GM12892 (cell line): ENCODE results near the gene SMYD3.

Experiments
- DNase-seq: peaks from one replicate; pipeline ENCODE4 v3.0.0; 2011; ENCODE audit not compliant: insufficient read length
- FAIRE-seq: peaks from 2 replicates; lab custom pipeline; 2011; peaks lifted over from hg19 to GRCh38; lab: Jason Lieb, UNC
- POLR2A ChIP-seq: IDR thresholded peaks from 2 replicates; pipeline ENCODE4 v1.6.1; 2011; ENCODE audit warnings: low read depth, low read length, control low read depth
- POLR2AphosphoS5 ChIP-seq: IDR thresholded peaks from 2 replicates; pipeline ENCODE4 v1.6.1; 2011; ENCODE audit warnings: low read depth, low read length, control low read depth
- TAF1 ChIP-seq: IDR thresholded peaks from 2 replicates; pipeline ENCODE4 v1.6.1; 2011; ENCODE audit warnings: low read depth, mild to moderate bottlenecking, control low read depth, low read length, borderline replicate concordance

Gene SMYD3

DNA sequence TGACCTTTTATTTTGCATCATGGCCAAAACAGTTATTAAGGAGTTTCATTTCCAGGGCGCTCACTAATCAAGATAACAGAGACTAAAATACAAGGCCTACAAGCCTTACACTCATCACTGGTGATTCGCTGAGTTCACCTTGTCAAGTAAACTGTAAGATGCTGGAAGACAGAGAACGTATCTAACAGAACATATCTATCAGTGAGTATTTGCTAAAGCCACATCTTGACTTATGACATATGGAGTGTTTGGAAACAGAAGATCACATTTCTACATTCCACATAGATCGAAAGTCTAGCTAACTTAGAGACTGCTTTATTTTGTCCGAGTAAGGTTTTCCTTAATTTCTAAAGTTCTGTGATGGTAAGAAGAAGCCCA is 506.5 kb downstream of the SMYD3 start:
- FAIRE-seq, result no peak
- TF ChIP-seq POLR2AphosphoS5 (no peak), POLR2A (no peak), TAF1 (no peak)
- DNase-seq, result no peak

DNA sequence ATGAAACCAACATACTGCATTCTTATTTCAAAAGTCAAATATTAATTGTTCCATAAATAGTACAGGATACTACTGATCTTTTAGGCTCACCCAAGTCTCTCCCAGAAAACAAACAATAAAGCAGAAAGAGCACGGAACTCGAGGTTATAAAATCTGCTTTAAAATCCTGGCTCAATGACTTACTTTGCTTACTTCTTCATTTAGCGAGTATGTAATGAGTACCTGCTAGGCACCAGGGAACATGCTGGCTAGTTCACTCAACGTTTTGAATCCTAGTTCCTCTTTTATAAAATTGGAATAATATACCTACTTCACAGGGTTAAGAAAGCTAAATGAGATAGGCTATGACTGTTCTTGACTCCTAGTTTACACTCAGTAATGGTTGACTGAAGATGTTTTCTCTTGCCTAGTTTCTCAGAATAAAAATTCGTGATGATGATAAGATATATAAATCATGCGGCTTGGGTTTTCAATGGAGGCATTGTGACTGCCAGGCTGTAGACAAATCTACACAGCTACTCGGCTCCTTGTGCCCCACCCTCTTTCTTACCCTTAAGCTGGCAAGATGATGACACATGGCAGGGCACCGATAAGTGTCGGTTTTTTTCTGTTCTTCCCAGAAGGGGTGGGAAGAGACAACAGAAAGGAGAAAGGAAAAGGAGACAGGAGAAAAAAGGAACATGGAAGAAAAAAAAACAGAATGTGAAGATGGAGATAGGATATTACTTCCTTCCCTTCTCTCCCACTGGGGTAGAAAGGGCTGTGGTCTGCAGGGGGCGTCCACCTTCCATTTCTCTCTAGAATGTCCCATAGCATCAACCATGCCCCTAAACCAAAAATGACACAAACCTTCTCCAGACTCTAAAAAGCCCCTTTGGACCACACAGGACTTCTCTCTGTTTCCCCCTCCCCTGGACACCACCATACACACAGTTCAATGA is 507.1 kb downstream of the SMYD3 start:
- DNase-seq, result no peak
- no peak for FAIRE-seq
- TF ChIP-seq POLR2A, result no peak
- no peak for TF ChIP-seq POLR2AphosphoS5
- no peak for TF ChIP-seq TAF1

DNA sequence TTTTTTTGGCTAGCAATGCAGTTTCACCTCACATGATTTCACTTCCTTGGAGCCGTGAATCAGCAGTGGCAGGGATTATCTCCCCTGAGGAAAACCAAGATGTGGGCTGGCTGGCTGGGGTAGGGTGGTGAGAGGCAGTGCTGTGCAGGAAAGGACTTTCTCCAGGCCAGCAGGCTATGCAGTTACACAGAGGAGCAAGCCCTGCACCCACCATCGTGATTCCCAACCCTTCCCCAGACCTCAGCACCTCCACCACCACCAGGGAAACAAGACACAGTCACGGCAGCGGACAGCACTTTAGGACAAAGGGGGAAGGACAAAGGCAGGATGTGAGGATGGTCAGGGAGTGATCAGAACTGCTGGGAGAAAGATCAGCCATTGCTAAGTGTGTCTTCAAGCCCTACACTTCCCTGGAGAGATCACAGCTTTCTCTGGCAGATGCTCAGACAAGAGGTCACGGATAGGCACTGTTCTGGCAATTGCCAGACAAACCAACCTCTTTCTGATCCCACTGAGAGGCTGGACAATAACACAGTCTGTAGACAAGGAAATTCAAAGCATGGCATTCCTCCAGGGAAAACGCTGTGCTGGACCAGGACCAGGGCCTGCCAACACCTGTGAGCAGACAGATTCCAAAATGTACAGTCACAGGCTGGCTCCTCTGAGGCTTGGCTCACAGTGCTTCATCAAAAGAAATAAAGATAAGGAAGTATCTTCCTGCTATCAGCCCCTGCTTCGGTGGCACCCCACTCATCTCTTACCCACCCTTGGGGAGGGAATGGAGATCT is 509.4 kb downstream of the SMYD3 start:
- no peak for TF ChIP-seq POLR2A
- FAIRE-seq (peak; percentile 36), DNase-seq (no peak)

GRCh38 chr1:245996811-245997210 is 510.3 kb downstream of the SMYD3 start:
- DNase-seq (no peak), FAIRE-seq (no peak)
- TF ChIP-seq POLR2A, result no peak
- no peak for TF ChIP-seq TAF1
- no peak for TF ChIP-seq POLR2AphosphoS5

- DNase-seq (no peak), FAIRE-seq (no peak)
- no peak for TF ChIP-seq TAF1
- no peak for TF ChIP-seq POLR2AphosphoS5
- no peak for TF ChIP-seq POLR2A
These were observed 511.6 kb downstream of the SMYD3 start for GRCh38 chr1:245995474-245995873.

DNA sequence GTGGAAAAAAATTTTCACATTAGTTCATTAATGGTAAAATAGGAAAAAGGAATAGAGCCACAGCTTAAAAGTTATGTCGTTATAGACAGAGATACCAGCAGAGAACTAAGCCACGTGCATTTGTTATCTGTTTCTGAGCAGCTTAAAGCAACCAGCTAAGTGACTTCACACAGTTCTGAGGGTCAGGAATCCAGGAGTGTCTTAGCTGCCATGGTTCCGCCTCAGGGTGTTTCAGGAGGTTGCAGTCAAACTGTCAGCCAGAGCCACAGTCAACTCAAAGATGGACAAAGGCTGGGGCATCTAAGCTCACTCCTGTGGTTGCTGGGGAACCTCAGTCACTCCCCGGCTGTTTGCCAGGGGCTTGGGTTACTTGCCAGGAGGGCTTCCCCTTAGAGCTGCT is 515.8 kb downstream of the SMYD3 start:
- DNase-seq, result no peak
- TF ChIP-seq TAF1, result no peak
- TF ChIP-seq POLR2AphosphoS5, result no peak
- no peak for TF ChIP-seq POLR2A
- FAIRE-seq, result no peak

GRCh38 chr1:245990315-245991022 is 516.6 kb downstream of the SMYD3 start:
- DNase-seq, result no peak
- FAIRE-seq, result no peak
- TF ChIP-seq TAF1, result no peak
- no peak for TF ChIP-seq POLR2A
- no peak for TF ChIP-seq POLR2AphosphoS5

GRCh38 chr1:245988393-245989078 is 518.5 kb downstream of the SMYD3 start:
- FAIRE-seq (no peak), DNase-seq (no peak)
- no peak for TF ChIP-seq POLR2A
- TF ChIP-seq TAF1, result no peak
- TF ChIP-seq POLR2AphosphoS5, result no peak

GRCh38 chr1:245987997-245988392 is 519.1 kb downstream of the SMYD3 start:
- FAIRE-seq (no peak), DNase-seq (no peak)
- no peak for TF ChIP-seq TAF1
- no peak for TF ChIP-seq POLR2A
- TF ChIP-seq POLR2AphosphoS5, result no peak

DNA sequence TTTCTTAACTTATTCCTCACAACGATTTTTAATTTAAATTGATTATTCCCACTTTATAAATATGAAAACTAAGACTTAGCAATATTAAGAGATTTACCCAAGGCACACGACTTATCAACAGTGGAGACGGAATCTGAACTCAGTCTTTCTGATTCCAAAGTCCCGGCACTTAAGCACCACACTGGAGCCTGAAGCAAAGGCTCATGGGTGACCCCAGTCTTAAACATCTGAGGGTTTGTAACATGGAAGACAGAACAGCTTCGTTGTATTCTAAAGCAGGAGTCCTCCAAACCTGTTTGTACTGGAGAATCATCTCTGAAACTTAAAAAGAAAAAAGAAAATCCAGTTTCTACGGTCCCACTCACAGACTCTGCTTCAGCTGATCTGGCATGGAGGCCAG is 519.5 kb downstream of the SMYD3 start:
- FAIRE-seq (no peak), DNase-seq (no peak)

DNA sequence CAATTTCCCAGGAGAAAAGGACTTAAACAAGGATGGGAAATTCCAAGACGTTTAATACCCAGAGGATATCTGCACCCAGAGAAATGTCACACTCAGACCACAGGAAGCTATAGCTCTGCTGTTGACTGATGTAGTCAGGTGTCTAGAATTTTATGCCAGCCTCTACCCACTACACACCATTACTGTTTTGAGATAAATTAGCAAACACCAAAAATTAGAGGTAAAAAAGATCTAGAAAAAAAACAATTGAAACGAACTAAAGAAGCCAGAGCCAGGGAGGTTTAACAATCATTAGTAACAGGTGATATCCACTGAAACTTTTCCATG is 519.9 kb downstream of the SMYD3 start:
- DNase-seq, result no peak
- FAIRE-seq, result no peak
- no peak for TF ChIP-seq POLR2AphosphoS5
- no peak for TF ChIP-seq TAF1
- TF ChIP-seq POLR2A, result no peak

More for the DNA sequence above, 519.5 kb downstream of the SMYD3 start:
- TF ChIP-seq TAF1, result no peak
- TF ChIP-seq POLR2A, result no peak
- TF ChIP-seq POLR2AphosphoS5, result no peak
